IPS DF 4.7 (cell line): Measurements from ENCODE around the gene ME1.
"Not testable (repeated sequence)": the region's sequence is repeated elsewhere in the genome, so short reads cannot be mapped to it uniquely, and the experiment has no call there.

Experiments used
- DNase-seq: peaks from one replicate; pipeline ENCODE4 v3.0.0-alpha.2; 2013; ENCODE audit warnings: low spot score; ENCODE audit errors: extremely low read depth

ME1 gene

DNA sequence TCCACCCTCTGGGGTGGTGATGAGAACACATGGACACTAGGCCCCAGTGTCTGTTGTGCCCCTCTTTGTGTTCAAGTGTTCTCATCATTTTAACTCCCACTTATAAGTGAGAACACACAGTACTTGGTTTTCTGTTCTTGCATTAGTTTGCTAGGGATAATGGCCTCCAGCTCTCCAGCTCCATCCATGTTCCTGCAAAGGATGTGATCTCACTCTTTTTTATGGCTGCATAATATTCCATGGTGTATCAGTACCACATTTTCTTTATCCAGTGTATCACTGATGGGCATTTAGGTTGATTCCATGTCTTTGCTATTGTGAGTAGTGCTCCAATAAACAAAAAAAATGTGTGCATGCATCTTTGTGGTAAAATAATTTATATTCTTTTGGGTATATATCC lies 170.3 kb downstream of the ME1 start:
- DNase-seq: no peak

DNA sequence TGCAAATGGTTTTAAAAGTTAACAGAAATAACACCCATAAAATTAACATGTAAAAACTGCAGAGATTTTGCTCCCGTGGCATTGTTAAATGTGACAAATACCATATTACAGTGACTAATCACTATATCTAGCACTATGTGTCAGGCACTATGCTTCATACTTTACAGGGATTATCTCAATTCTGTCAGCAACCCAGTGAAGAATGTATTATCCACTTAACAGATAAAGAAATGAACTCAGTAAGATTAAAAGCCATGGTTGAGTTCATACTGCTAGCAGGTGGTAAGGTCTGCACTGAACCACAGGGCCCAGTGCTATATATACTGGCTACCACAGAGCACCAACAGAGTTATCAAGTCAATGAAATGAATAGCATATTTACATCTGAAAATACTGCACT lies 172.3 kb downstream of the ME1 start:
- no peak for DNase-seq

DNA sequence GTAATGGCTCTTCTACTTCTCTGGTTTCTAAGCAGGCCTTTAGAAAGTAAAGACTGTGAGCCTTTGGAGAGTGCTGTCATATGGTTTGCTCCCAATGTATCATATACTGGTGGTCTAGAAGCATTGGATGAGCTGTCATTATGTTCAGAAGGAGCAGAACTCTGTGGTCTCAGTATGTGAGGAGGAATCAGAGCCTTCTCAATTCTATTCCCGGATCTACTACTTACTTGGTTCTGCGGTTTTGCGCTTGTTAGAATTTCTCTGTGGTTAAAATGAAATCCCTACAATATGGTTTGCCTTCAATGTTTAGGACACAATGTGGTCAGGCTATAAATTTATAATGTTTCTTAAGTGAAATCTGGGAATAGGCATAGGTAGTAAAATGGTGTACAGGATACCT lies 173.1 kb downstream of the ME1 start:
- DNase-seq: no peak

DNA sequence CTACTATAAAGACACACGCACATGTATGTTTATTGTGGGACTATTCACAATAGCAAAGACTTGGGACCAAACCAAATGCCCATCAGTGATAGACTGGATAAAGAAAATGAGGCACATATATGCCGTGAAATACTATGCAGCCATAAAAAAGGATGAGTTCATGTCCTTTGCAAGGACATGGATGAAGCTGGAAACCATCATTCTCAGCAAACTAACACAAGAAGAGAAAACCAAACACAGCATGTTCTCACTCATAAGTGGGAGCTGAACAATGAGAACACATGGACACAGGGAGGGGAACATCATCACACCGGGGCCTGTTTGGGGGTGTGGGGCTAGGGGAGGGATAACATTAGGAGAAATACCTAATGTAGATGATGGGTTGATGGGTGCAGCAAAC lies 174.1 kb downstream of the ME1 start:
- not testable (repeated sequence) for DNase-seq

DNA sequence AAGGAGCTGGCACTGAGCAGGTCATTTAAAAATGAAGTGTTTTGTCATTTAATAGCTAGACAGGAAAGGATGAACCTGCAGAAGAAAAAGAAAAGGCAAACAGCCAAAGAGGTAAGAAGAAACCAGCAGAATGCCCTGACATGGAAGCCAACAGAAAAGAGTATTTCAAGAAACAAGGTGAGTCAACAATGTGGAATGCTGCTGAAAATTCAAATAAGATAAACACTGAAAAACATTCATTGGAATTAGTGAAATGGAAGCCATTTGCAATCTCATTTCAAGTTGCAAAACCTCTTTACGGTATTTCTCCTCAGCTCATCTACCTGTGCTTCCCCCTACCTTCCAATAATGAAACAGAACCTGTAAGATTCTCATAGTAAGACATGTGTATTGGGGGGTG lies 178.1 kb downstream of the ME1 start:
- DNase-seq: no peak

DNA sequence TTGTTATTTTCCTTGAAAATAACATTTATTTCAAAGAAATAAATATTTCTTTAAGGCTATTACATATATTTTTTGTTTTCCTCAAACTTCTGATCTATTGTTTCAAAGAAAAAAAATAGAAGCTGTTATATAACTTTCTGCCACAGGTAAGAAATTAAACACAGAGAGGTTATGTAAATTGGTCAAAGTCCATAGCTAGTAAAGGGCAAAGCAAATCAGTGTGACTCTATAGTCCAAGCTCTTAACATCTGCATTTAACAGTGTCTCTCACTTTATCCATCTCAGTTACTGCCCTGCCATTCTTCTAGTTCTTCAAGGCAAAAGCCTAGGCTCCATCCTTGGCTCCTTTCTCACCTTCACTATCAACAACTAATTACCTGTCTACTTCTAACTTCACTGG lies 180.6 kb downstream of the ME1 start:
- no peak for DNase-seq

DNA sequence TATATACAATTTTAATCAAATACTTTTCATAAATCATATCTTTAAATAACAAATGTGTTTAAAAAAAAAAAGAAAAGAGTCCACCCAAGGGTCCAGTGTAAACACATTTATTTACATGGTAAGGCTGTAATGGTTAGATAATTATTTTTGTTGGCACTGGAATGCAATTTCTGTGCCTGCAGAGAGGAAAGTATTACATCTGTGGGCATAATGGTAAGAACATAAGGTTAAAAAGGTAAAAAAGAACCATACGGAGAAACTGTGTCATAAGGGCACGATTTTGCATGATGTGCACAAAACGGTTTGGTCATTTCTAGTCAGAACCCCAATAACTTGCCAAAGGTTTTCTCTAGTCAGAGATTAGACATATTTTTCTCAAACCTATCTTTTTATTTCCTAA lies 183.4 kb downstream of the ME1 start:
- no peak for DNase-seq

DNA sequence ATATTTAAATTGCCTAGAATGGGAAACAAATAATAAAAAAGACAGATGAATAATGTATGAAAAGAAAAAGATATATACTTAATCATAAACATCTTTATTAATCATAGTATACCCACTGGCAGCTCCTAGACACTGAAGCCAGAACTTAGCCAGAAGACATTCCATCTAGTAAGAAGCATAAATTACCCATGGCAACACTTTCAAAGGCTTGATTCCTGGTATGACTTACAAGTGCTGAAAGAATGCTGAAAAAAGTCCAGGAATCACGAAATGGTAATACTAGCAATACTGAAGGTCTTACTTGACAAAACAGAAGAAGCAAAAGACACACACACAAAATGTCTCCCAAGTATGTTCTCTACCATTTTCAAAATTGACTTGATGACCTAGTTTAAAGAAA lies 199.7 kb downstream of the ME1 start:
- DNase-seq: no peak

DNA sequence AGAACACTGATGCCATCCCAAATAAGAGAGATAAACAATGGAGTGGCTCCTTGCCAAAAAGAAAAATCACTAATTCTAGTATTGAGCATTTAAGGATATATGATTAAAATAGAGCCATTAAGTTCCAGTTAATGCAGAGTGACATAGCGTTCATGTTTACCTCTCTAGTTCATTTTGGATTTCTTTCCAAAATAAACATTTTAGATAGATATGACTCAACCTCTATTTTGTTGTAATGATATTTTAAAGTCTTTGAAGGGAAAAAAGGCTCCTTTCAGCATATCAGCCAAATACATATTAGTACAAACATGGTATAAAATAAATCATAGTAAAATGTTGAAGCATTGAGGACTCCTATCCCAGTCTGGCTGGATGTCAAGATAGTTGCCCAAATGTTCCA lies 204.3 kb downstream of the ME1 start:
- no peak for DNase-seq

DNA sequence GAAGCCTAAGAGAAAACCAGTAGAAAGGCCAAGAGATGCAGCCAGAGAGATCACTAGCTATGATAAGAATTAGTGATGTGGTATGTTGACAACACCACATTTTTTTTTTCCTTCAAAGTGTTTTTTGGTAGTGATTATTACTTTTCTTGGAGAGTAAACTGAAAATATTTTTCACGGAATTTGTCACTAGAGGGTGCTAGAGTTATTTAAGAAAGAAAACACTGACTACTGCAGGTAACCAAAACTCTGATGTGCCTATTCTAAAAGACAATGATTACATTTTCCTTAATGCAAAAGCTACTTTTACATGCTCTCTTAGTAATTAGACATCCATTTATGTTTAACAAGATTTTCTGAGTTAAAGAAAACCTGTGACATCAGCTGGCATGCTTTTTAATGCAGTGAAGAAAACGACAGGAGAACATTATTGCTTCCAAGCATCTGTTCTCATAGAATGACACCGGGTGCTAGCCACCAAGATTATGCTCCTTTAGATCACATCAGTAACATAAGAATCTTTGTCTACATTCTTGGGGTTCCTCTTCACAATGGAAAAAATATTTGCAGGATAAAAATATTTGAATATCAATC lies 208.9 kb downstream of the ME1 start:
- no peak for DNase-seq

DNA sequence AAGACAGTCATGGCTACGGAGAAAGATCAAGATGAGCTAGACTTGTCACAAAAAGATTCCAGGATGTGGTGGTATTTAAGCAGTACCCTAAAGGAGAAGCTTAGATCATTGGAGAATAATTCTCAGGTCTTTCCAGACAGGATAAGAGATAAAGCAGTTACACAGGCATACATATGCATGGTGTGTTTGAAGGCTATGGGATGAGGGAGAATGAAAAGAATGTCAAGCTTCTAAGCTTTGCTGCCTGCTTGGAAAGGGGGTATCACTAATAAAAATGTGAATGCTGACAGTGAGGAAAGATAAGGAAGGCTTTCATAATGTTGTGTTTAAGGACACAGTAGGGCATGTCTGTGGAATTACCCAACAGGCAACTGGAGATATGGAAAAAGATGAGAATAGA lies 209.6 kb downstream of the ME1 start:
- no peak for DNase-seq

DNA sequence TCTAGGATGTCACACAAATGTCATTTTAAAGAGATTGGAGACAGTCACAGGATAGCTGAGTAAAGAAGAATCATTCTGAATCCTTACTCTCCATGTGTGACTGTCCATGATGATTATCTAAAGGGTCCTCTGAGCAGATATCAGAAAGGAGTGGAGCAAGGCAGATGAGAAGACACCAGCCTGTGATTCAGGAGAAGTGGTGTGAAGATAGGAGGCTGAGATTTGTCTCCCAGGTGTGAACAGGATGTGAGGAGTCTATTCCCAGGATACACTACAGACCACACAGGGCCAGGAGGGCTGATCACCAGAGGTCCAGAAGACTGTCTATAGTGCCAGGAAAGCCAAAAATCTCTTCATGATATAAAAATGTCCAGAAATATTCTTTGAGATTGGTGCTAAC lies 210.7 kb downstream of the ME1 start:
- DNase-seq: no peak

DNA sequence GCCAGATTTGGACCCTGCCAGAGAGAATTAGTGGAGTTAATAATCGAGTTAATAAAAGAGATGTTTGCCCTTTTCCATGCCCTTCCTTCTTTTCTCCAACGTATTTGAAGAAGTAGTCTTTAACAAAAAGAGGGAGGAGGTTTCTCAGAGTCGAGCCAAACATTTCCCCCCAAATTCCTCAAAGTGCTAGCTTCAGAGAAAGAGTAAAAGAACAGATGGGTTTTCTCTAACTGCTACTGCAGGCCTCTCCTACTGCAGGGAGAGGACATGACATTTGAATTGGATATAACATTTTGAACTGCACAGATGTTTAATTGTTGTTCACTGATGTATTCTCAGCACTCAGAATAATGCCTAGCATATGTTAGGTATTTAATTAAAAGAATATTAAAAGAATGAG lies 212.2 kb downstream of the ME1 start:
- no peak for DNase-seq

DNA sequence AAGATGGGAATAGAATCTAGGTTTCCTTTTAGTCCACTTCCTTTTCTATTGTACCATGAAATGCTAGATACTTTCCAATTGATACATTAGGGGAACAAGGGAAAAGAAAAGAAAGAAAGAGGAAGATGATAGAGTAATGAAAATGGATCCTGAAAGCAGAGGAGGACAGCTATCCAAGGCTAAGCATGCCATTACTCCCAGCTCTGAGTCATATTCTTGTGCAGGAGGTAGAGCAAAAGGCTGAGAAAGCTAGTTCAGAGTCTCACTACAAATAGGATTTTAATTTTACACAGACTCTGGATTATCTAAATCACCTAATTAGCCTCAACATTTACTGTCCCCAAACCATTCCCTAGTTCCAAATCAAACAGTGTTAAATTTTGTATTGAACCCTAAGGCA lies 214.0 kb downstream of the ME1 start:
- no peak for DNase-seq

DNA sequence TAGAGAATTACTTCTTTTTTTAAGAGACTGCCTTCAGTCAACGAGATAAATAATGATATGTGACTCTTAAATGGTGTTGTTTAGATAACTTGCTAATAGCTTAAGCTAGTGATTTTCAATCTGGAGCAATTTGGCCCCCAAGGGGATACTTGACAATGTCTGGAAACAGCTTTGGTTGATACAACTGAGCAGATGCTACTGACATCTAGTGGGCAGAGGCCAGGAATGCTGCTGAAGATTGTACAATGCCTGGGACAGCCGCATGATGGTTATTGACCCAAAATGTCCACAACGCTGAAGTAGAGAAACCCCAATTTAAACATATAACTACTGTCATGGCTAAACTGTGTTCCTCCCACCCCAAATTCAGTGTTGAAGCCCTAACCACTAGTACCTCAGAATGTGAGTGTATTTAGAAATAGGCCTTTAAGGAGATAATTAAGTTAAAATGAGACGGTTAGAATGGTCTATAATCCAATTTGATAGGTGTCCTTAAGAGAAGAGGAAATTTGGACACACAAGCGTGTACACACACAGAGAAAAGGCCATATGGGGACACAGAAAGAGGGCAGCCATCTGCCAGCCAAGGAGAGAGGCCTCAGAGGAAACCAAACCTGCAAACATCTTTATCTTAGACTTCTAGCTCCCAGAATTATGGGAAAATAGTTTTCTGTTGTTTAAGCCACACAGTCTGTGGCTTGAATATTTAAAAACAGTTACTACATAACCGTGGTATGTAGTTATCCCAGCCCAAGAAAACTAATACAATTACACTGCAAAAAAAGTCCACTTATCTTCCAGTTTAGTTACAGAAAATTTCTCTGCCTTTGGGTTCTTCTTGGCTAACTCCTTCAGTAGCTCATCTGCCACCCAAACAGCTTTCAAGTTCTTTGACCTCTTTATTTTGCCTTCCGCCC lies 215.5 kb downstream of the ME1 start:
- DNase-seq: no peak

DNA sequence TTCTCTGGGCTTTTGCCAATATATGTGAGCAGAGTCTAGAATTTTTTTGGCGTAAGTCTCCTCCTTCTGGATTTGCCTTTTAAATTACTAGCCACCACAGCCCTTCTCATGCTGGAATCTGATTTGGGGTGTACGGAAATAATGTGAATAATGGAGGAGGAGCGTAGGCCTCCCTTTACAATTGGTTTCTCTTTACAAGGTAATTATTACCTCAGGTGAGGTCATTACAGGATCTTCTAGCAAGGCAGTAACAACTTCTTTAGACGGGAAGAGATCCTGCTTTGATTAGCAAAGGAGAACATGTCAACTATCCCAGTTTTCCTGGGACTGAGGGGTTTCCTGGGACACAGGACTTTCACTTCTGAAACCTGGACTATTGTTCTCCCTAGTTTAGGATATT lies 228.8 kb downstream of the ME1 start:
- DNase-seq: no peak

DNA sequence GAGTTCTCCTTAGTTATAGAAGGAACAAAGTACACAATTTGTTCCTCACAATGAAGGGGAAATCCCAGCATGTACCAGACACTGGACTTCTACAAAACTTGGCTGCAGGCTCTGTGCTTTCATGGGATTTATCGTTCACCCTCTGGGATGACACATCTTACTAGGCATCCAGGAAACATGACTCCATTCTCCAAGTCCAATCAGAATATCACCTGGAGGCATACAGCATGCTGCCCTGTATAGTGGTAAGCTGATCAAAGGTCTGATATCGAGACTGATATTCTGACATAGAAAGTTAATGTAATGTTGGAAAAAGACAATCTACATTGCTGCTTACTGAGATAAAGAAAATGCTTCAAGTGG lies 231.0 kb downstream of the ME1 start:
- DNase-seq: no peak

DNA sequence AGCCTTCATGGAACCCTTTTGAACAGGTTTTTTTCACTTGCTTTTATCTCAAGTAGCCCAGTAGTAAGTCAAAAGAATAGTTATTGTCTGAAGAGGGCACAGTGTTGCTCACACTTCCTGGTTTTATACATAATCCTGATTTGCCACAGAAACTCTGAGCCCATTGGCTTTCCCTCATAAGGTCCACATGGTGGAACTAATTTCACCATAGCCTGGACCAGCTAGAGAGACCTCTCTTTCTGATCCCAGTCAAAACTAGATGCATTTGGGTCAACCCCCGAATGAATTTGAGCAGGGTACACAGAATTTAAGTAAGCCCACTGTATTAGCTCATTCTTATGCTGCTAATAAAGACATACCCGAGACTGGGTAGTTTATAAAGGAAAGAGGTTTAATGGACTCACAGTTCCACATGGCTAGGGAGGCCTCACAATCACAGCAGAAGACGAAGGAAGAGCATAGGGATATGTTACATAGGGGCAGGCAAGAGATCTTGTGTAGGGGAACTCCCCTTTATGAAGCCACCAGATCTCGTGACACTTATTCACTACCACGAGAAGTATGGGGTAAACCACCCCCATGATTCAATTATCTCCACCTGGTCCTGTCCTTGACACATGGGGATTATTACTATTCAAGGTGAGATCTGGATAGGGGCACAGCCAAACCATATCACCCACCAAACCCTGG lies 231.5 kb downstream of the ME1 start:
- DNase-seq: no peak

DNA sequence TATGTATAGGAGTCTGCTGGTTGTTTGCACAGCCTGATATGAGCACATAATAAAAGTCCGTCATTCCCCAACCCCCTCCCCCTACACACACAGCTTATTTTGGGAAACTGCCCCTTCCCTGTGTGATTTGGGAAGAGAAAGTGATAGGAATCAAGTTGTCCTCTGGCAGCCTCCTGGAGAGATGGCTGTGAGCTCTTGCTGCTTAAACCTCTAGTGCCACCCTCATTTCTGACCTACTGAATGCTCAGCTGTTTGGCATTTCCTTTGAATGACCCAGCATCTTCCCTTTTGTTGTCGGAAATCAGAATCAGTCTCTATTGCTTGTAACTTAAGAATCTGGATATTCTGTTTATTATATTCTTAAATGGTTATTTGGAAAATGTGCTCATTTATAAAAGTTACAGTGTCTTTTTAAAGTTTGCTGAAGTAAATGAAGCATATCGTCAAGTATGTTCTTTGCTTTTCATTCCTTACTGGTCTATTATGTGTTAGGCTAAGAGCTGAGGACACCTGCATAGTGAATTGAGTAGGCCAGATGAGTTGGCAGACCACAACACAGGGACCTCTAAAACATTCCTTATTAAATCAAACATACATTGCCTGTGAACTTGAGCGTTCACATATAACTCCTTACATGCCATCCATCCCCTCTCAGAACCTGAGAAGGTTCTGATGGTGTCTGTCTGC lies 232.2 kb downstream of the ME1 start:
- DNase-seq: no peak

DNA sequence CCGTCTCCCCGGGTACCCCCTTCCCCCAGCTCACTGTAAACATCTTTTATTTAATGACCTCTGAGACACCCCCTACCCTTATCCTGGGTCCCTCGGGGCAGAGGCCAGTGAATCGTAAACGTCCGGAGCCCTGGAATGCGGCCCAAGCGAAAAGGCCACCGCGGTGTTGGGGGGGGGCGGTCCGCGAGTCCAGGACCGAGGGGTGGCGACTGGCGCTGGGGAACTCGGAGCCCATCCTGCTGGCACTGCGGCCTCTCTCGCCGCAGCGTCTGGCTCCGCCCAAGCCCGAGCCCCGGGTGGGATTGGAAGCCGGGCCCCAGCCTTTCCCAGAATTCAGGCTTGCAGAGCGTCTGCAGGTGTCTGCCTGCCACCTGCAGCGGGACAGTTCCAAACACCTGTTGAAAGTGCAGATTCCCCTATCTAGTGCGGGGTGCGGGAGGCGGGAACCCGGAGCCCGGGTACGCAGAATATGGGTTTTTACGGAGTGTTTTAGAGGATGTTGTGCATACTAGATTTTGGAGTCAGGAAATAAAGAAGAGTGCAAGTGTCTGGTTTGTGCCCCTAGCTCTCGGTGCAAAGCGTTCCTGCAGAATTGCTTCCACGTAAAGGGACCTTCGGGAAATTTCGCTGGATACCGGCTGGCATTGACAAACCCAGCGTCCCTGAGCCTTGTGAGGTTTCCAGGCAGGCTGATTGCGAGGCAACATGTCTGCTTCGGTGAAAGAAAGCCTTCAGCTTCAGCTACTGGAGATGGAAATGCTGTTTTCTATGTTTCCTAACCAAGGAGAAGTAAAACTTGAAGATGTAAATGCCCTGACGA lies 236.9 kb downstream of the ME1 start:
- DNase-seq: no peak
